Central memory CD4-positive, alpha-beta T cell (primary cell): ENCODE measurements around the gene FBXO45.
"Not testable (repeated sequence)": the region's sequence is repeated elsewhere in the genome, so short reads cannot be mapped to it uniquely, and the experiment has no call there.

ENCODE experiments used
- DNase-seq: peaks from one replicate; pipeline ENCODE4 v3.0.0; 2022

FBXO45 gene

DNA sequence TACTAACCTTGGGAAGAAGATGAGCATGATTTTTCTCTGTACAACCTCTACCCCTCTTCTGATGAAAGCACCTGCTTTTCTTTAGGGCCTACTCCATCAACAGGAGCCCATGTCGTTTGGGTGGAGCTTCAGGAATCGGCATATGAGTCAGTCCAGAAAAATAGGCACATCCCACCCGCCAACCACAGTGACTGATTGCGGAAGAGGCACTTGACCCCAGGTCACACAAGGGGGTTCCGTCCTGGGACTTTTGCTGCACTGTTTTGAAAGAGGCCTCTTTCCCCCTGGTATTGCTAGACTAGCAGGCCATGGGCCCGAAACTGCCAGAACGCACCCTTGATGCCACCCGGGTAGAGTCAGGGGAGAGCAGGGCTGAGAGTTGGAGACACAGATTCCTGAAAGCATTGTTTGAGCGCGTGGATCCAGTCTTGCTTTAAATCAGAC is 51.7 kb downstream of the FBXO45 start:
- DNase-seq: no peak

DNA sequence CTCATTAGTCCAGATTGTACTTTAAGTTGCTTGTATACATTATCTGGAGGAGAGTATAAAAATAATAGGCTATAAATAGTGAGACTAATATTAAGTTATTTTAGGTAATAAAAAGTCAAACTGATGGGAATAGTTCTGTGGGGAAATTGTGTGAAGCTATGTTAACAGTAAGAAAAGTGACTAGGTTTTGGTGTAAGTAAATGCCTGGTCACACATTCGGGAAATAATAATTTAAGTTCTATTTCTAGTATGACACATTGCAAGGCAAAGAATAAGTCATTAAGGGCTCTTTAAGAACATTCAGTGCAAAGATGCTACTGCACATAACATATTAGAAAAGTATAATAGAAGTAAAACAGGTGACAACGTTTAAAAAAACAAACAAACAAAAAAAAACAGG is 52.2 kb downstream of the FBXO45 start:
- DNase-seq: no peak

GRCh38 chr3:196621611-196622010 is 53.2 kb downstream of the FBXO45 start:
- DNase-seq: no peak

DNA sequence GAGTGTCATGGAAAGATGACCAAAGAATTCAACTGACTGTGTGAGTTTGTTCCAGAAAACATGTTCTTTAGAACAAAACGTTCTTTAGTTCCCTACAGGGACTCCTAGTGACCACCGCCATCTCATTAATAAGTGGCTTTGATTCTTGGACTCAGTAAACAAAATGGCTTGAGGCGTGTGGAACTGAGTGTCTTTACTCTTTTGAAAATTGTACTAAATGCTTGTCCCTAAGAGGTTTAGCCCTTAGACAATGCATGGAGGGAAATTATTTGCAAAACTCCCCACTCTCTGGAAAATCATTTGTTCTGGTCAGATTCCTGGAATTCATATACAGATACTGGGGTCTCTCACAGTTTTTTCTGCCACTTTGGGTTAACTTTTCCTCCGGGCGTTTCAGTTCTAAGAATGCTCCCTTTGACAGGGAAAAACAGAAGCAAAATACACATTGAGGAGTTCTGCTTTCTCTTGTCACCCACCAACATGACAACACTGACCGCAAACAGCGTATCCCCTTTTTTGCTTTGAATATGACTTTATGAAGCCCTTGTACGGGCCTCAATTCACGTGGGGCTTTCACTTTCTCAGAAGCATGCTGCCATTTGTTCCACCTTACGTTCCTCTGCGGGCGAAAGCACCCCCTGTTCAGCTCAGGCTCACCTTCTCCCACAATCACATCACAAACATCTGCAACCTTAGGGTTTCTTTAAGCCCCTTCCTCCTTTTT is 55.8 kb downstream of the FBXO45 start:
- DNase-seq: no peak

- no peak for DNase-seq
Observed at GRCh38 chr3:196624907-196625306, 56.4 kb downstream of the FBXO45 start.

DNA sequence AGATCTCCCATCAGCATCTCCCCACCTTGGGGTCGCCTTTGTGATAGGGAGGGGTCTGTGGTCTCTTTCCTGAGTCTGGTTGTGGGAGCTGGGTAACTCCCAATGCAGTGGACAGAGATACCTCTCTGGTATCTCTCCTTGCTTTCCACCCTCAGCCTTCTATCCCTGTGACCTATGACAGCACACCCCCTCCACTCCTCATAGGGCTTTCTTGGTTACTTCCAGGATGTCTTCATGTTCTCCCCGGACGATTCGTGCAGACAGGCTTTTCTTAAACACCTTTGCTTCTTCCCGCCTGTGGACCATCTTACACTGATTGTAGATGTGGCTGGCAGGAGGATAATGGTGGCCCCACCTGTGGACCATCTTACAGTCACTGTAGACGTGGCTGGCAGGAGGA is 56.9 kb downstream of the FBXO45 start:
- DNase-seq: no peak

DNA sequence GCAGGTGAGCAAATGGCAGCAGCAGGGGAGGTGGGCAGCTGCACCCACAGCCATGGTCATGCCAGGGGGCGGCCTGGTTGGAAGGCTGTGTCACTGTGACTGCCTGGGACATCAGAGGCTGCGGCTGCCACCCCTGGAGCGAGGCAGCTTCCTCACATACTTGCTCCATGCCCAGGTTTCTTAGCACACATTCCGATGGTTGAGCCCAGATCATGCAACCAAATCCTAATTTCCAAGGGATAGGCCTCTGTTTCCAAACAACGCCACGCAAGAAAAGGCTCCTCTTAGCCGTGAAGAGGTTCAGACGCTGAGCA is 59.4 kb downstream of the FBXO45 start:
- no peak for DNase-seq

DNA sequence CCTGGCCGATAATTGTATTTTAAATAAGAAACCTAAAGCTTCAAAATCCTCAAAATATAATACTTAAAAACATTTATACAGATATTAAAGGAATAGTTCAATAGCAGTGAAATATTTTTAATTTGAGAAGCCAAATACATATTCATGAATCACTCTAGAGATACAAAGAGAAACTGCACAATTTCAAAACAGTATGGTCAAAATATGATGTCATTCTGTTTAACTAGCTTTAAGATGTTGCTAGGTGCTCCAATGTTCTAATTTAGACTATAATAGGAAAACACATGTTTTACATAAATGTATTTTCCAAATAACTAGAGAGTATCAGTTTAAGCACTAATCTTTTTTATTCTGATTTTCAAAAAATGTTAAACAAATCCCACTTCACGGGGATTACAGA is 60.8 kb downstream of the FBXO45 start:
- no peak for DNase-seq

GRCh38 chr3:196631682-196632045 is 63.2 kb downstream of the FBXO45 start:
- DNase-seq: no peak

GRCh38 chr3:196632046-196632751 is 63.7 kb downstream of the FBXO45 start:
- DNase-seq: peak; percentile 94

DNA sequence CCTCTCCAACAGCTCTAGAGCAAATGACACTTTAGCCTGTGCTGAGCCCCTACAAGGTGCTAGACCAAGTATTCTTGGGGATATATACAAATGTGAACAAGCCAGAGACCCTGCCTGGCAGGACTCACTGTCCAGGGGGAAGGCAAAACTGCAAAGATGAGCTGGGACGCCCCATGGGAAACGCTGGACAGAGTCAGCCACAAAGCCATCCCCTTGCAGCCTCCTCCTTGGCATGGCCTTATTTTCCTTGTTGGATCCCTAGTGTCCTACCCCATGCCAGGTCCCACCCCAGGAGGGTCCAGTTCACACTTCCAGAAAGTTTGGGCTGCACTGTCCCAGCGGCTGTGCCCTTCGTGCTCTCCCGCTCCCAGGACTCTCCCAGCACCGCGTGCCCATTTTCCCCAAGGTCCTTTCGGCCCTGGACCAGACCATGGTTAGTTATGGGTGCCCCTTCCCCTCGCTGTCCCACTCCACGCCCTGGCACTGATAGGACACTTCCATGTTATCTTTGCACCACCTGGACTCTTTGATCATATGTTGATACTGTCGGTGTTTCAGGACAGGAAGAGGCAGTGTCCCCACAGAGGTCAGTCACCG is 65.2 kb downstream of the FBXO45 start:
- no peak for DNase-seq

- DNase-seq: no peak
Observed at GRCh38 chr3:196634224-196634623, 65.8 kb downstream of the FBXO45 start.

DNA sequence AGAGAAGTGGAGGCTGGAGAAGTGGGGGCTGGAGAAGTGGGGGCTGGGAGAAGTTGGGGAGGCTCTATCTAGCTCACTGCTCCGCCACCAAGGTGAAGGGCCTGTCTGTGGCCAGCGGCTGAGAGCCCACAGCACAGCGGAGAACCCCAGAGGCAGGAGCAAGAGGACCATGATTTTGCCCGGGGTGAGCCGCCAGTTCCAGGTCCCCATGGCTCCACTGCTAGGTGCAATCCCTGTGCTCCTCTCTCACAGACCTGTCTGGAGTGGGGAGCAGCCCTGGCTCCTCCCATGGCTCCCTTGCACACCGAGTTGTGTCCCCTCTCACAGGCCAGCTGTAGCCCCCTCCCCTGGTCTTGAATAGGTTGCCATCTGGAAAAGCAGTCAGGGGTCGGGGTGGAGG is 66.4 kb downstream of the FBXO45 start:
- DNase-seq: no peak

- DNase-seq: no peak
Observed at GRCh38 chr3:196636369-196637349, 68.2 kb downstream of the FBXO45 start.

DNA sequence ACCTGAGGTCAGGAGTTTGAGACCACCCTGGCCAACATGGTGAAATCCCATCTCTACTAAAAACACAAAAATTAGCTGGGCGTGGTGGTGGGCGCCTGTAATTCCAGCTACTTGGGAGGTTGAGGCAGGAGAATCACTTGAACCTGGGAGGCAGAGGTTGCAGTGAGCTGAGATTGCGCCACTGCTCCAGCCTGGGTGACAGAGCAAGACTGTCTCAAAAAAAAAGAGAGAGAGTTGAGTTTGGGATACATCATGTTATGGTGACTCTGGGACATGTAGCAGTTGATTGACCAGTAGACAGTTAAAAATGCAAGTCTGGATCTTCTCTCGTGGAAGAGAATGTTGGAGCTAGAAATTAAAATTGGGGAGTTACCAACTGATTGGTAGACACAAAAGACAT is 69.5 kb downstream of the FBXO45 start:
- not testable (repeated sequence) for DNase-seq
